NAMALWA (cell line): ENCODE measurements around the gene TAF12.
"Not testable (repeated sequence)": the region's sequence is repeated elsewhere in the genome, so short reads cannot be mapped to it uniquely, and the experiment has no call there.

ENCODE experiments used
- DNase-seq: peaks from one replicate; pipeline ENCODE4 v3.0.0-alpha.2; 2015; ENCODE audit warnings: low spot score

The TAF12 gene, protein sequence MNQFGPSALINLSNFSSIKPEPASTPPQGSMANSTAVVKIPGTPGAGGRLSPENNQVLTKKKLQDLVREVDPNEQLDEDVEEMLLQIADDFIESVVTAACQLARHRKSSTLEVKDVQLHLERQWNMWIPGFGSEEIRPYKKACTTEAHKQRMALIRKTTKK

DNA sequence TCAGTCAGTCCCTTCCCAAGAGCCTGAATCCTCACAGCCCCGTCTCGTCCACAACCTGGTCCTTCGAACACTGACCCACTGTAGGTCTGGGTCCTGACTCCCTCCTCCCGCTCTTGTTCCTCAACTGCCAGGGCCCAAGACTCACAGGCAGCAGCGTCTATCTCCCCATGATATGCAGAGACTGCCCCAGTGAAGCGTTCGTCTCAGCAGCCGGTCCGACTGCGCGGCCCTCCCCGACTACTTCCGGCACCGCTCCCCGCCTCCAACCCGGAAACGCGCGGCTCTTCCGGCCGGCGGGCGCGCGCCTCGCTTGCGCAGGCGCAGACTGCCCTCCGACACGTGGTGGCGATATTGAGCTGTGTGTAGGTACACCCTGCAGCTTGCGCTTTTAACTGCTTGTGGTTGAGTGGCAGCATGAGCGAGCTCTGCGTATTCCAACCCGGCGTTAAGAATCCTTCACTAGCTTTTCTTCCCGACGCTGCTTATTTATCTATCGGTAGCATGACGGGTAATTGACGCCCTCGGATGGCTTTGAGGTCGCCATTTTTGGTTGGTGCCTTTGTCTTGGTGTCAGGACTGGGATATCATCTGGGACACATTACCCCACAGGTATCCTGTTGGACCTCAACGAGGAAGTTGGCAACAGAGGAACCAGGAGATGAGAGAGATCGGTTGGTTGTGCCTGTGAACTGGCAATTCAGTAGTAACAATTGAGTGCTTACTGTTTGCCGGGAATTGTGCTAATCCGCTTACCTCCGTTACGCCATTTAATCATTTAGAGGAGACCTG, at the start of gene TAF12:
Gene TAF12 (minus strand): TSS at position 221 of the 789 bp plus-strand sequence. CDS start 20,986 bp downstream, outside the sequence.
- peak; percentile 98 for DNase-seq

DNA sequence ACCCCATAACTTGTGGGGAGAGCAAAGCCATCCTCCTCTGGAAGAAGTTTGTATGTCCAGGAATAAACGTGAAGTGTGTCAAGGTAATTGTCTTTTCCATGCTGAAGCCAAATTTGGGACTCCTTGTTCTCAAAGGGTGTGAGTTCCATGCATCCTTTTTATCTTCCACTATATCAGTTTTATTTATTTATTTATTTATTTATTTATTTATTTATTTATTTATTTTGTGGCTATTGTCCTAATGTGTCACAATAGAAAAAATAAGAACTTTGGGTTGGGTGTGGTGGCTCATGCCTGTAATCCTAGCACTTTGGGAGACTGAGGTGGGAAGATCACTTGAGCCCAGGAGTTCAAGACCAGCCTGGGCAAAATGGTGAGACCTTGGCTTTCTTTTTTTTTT, 48.8 kb upstream of the TAF12 start:
- not testable (repeated sequence) for DNase-seq

DNA sequence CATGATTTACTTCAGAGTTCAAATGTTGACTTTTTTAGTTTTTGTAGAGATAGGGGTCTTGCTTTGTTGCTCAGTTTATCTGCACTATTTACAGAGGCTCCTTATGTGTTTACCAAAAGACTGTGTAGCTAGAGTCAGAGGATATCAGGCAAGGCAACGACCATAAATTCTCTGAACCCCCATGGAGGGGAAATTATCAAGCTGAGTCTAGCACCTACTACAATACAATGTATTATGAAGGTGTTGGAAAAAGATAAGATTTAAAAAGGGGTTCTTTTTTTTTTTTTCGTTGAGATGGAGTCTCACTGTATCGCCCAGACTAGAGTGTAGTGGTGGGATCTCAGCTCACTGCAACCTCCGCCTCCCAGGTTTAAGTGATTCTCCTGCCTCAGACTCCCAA, 42.1 kb upstream of the TAF12 start:
- DNase-seq: no peak

DNA sequence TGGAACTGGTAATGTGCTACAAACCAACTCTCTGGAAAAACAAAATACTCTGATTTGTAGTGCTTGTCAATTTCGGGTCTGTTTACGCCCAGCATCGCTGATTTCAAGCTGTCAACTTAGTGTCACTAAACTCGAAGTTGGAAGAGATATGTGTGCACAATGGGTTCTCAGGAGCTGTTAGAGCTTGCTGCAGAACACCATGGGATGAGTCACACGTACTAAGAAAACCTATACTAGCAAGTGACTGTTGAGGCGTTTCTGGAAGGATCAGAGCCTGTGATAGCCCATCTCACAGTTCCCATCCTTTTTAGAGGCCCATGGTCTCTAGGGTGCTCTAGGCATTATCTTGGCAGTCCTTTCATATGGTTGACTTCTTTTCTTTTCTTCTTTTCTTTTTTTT, 40.0 kb upstream of the TAF12 start:
- DNase-seq: no peak

DNA sequence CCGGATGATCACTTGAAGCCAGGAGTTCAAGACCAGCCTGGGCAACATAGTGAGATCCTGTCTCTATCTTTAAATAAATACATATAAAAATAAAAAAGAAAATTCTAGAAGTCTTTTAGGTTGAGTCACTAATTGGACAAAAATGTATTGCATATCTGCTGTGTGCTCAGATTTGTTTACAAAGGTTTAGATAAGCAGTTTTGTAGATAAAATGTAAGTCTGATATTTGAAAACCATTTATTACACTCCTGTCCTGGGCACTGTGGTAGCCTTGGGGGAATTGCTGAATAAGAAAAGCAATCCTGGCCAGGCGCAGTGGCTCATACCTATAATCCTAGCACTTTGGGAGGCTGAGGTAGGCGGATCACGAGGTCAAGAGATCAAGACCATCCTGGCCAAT, 37.3 kb upstream of the TAF12 start:
- DNase-seq: no peak

DNA sequence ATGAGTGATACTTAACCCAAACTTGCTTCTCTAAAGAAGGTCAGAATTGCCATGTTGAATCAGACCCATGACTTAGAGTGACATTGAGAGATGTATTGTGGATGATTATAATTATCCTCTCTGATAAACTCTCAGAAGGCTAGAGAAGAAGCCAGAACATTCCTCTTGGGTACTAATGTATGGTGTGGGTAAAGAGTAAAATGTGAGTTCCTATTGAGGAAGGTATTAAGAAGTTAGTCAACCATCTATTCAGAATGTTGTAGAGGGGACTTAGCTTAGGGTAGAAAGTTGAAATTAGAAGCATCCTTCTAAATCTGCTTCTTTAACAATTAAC, 33.0 kb upstream of the TAF12 start:
- DNase-seq: no peak

DNA sequence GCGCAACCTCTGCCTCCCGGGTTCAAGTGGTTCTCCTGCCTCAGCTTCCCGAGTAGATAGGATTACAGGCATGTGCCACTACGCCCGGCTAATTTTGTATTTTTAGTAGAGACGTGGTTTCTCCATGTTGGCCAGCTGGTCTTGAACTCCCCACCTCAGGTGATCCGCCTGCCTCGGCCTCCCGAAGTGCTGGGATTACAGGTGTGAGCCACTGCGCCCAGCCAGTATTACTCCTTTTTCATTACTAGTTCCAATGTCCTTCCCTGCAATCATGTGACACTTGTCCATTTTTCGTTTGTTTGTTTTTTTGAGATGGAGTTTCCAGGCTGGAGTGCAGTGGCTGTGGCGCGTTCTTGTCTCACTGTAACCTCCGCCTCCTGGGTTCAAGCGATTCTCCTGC, 30.1 kb upstream of the TAF12 start:
- not testable (repeated sequence) for DNase-seq

DNA sequence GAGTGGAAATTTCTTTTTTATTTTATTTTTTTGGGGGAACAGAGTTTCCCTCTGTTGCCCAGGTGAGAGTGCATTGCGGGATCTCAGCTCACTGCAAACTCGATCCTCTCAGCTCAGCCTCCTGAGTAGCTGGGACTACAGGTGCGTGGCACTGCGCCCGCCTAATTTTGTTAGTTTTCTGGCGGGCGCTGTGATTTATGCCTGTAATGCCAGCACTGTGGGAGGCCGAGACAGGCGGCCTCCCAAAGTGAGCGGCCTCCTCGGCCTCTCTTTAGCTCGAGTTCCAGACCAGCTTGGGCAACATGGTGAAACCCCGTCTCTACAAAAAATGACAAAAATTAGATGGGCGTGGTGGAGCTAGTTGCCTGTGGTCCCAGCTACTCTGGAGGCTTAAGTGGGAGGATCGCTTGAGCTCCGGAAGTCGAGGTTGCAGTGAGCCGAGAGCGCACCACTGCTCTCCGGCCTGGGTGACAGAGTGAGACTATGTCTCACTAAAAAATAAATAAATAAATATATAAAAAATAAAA, 28.4 kb upstream of the TAF12 start:
- DNase-seq: no peak

DNA sequence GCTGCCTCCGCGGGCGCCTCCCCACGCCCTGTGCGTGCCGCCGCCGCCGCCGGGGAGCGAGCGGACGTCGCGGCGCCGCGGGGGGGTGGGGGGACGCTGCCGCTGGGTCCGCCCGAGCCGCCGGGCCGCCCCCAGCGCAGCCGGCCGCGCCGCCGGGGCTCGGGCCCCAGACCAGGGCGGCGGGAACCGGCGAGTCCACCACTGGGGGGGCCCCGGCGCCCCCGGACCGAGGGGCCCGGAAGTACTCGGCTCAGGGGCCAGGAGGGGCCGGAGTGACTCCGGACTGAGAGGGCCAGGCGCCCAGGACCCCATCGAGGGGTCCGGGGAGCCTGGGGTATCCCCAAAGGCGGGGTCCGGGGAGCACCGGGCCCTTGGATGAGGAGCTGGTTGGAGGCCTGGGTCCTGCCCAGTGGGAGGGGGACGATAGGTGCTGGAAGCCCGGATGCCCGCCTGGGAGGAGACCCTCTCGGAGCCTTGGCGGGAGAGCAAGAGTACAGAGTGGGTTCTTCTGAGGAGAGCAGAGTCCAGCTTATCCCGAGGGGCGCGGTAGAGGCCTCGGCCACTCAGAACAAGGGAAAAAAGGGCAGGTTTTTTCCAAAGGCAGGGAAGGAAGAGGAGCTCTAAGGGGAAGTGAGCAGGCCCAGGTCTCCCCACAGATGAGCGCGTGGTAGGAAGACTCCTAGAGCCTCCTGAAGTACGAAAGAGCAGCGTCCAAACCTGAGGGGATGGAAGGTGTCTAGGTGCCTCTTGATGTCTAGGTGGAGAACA, 26.3 kb upstream of the TAF12 start:
- DNase-seq: peak; percentile 63

DNA sequence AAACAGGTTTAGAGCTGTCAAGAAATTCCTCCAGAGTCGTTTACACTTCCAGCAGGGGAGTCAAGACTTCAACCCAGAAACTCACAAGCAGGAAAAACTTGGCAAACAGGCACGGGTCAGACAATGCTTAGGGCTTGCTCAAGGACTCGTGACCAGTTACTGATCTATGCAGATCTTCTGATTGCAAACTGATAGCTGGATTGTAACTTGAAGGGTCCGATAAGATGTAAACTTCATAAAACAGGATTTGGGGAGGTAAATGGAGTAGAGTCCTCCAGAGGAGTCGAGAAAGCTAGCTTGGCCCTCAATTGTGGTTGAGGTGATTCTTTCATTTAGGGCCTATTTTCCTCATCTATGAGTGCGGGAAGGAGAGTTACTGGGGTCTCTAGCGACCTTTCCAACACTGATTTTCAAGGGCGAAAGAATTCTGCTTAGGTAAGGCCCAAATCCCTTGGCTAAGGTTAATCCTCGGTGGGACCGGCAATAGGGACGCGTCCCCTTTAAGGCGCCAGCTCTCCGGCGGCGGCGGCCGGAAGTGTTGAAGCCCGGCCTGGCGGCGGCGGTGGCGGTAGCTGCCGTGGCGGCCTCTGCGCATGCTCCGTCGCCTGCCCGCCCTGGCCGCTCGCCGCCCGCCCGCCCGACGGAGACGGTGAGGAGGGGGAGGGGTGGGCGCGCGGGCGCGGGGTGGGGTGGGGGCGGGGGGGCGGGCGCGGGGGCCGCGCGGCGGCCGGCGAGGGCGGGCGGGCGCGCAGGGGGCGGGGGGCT, 25.5 kb upstream of the TAF12 start, which contains the start of gene GMEB1:
Gene GMEB1 (plus strand): TSS at position 594 of the 765 bp plus-strand sequence. CDS start 14,829 bp downstream, outside the sequence.
- DNase-seq: peak; percentile 89

DNA sequence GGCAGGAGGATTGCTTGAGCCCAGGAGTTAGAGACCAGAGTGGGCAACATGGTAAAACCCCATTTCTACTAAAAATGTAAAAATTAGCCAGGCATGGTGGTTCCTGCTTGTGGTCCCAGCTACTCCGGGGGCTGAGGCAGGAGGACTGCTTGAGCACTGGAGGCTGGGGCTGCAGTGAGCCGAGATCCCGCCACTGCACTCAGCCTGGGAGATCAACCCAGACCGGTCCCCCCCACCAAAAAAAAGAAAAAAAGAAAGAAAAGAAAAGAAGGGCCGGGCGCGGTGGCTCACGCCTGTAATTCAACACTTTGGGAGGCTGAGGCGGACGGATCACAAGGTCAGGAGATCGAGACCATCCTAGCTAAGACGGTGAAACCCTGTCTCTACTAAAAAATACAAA, 23.9 kb upstream of the TAF12 start:
- DNase-seq: no peak

DNA sequence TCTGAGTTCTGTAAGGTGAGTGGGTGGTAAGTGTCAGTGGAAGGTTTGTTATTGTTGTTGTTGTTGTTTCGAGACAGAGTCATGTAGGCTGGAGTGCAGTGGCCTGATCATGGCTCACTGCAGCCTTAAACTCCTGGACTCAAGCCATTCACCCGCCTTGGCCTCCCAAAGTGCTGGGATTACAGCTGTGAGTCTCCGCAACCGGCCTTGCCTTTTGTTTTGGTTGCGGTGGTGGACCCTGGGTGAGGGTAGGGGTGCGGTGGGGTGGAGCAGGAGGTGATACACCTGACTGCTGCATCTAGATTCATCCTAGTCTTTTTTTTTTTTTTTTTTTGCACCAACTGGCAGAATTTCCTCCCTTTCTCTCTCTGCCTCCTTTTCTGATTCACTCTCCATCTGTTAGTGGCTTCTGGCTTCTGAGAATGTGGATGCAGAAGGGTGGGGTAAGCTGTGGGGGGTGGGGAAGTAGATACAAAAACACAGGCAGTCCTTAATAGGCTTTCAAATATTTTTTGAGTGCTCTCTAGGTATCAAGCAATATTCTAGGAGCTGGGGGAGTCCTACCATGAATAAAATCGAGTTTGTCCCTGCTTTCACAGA, 21.1 kb upstream of the TAF12 start:
- no peak for DNase-seq

DNA sequence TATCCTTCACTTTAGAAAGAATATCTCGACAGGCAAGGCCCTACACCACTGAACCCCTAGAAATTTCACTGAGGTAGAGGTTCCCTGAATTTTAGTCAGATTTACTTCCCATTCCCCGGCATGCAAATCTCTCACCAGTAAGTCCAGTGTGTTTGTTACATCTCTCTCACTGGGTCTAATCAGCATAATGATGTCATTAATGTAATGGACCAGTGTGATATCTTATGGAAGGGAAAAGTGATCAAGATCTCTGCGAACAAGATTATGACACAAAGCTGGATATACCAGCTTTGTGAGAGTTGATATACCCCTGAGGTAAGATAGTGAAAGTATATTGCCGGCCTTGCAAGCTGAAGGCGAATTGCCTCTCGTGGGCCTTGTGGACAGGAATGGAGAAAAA, 13.5 kb upstream of the TAF12 start:
- no peak for DNase-seq

DNA sequence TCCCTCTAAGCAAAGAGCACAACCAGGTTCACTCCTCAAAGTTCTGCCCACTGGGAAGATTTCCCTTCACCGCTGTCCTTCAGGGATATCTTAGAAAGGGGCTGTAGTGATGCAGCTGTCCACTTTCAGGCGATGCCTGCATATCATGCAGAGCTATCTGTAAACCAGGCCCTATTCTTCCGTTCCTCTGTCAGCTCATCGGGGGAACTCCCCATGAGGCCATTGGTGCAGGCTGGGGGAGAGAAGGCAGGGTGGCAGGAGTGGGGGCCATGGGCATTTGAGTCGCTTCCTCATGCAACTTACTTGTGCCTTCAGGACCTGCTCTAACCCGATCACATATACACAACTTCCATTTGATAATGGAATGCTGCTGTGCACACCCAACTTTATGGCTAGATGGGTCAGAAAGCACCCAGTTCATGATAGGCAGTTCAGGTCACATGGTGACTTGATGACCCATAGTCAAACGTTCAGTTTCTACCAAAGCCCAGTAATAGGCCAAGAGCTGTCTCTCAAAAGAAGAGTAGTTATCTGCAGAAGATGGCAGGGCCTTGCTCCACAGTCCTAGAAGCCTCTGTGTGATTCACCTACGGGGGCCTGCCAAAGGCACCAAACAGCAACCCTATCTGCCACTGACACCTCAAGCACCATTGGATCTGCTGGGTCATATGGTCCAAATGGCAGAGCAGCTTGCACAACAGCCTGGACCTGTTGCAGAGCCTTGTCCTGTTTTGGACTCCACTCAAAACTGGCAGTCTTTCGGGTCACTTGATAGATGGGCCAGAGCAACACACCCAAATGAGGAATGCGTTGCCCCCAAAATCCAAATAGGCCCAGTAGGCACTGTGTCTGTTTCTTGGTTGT, 12.8 kb upstream of the TAF12 start:
- not testable (repeated sequence) for DNase-seq

DNA sequence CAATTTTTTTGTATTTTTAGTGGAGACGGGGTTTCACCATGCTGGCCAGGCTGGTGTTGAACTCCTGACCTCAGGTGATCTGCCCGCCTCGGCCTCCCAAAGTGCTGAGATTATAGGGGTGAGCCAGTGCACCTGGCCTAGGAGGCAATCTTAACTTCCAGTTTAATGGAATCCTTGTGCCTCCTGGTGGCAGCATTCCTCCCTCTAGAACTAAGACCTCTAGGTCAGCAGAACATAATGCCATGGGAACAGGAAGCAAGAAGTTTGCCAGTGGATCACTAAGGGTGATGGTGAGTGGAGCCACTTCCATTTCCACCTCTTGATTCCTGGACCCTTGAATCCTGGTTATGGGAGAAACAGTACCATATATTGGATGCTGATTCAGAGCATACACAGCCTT, 11.0 kb upstream of the TAF12 start:
- not testable (repeated sequence) for DNase-seq

DNA sequence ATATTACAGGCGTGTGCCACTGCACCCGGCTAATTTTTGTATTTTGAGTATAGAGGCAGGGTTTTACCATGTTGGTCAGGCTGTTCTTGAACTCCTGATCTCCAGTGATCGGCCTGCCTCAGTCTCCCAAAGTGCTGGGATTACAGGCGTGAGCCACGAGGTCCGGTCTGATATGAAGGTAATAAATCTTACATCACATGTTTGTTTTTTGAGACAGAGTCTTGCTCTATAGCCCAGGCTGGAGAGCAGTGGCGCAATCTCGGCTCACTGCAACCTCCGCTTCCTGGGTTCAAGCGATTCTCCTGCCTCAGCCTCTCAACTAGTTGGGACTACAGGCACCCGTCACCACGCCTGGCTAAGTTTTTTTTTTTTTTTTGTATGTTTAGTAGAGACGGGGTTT, 10.2 kb upstream of the TAF12 start:
- not testable (repeated sequence) for DNase-seq

DNA sequence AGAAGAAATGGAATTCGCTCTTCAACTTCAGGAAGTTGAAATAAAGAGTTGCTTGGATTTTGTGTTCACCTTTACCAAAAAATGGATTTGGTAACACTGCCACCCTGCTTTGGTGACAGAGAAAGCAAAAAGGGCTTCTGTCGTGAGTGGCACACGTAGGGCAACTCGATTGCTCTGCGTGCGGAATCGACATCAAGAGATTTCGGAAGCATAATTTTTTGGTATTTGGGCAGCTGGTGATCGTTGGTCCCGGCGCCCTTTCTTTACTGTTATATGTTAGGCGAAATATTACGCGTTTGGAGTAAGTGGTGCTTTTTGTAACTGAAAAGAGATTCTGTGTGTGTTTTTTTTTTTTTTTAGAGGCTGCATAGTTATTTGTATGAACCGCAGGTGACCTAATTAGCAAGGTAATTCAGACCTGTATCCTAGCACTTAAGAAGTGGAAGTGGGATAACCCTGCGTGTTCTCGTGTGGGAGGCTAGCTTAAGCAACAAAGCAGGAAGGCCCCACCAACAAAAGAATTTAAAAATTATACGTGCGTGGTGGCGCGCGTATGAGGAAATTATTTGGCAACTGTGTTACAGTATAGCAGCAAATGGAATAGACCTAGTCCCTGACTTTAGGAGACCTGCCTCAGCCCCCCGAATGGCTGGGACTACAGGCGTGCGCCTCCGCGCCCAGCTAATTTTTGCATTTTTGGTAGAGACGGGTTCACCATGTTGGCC, 5.8 kb upstream of the TAF12 start, which contains the start of gene RNU11:
Gene RNU11 (plus strand): TSS at position 127 of the 725 bp plus-strand sequence.
- peak; percentile 99 for DNase-seq

DNA sequence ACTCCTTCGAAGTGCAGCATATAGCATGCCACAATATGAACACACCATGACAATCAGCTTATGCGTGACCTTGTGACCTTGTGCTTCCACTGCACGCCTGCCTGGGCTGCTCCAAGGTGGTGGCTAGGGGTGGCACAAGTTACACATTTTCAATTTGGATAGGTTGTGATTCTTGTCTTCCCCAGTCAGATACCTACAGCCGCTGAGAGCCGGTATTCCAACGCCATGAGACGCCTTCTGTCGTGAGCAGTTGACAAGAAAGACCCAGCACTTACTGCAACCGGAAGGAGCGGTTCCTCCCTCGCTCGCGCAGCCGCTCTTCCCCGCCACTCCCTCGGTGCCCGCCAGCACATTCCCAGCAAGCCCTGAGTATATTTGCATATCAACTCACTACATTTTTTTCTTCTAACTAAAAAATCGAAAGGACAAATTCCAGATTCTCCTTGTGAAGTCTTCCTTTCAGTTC, 5.2 kb upstream of the TAF12 start:
- peak; percentile 95 for DNase-seq

DNA sequence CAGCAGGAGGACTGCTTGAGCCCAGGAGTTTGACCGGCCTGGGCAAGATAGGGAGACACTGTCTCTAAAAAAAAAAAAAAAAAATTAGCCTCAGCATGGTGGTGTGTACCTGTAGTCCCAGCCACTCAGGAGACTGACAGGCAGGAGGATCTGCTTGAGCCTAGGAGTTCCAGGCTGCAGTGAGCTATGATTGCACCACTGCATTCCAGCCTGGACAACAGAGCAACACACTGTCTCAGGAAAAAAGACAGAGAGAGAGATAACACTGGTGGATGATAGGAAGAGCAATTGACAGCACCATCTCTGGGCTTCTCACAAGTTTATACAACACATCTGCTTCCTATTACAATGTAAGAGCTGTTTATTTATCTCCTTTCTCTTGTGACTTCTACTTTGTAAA, 3.2 kb upstream of the TAF12 start:
- no peak for DNase-seq

DNA sequence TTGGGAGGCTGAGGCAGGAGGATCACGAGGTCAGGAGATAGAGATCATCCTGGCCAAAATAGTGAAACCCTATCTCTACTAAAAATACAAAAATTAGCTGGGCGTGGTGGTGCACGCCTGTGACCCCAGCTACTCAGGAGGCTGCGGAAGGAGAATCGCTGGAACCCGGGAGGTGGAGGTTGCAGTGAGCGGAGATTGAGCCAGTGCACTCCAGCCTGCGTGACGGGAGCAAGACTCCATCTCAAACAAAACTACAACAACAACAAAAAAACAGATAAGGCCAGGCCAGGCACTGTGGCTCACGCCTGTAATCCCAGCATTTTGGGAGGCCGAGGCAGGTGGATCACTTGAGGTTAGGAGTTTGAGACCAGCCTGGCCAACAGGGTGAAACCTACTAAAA, 2.5 kb upstream of the TAF12 start:
- DNase-seq: not testable (repeated sequence)
